Neuronal stem cell (in vitro differentiated cells): ENCODE results near the gene ICOS.

ENCODE experiments used
- DNase-seq: peaks from one replicate; pipeline ENCODE4 v3.0.0-alpha.2; 2013; ENCODE audit warnings: low spot score
- H2AFZ ChIP-seq: one replicate; pipeline ENCODE4 v1.6.1; 2013; ENCODE audit warnings: mild to moderate bottlenecking, low read length, inconsistent platforms
- H2AK5ac ChIP-seq: 2 replicates; pipeline ENCODE4 v1.6.1; 2013; ENCODE audit warnings: low read depth, mild to moderate bottlenecking, inconsistent platforms, low read length, moderate library complexity, mixed read lengths
- H2BK120ac ChIP-seq: 2 replicates; pipeline ENCODE4 v1.6.1; 2013; ENCODE audit warnings: low read depth, mild to moderate bottlenecking, inconsistent platforms, low read length, moderate library complexity, mixed read lengths
- H2BK12ac ChIP-seq: one replicate; pipeline ENCODE4 v1.6.1; 2013; ENCODE audit warnings: low read length, inconsistent platforms
- H2BK15ac ChIP-seq: 2 replicates; pipeline ENCODE4 v1.6.1; 2013; ENCODE audit warnings: mild to moderate bottlenecking, low read length, inconsistent platforms, mixed read lengths
- H2BK5ac ChIP-seq: one replicate; pipeline ENCODE4 v1.6.1; 2013; ENCODE audit warnings: inconsistent platforms, mild to moderate bottlenecking, low read length, moderate library complexity
- H3K14ac ChIP-seq: one replicate; pipeline ENCODE4 v1.6.1; 2013; ENCODE audit warnings: low read length, inconsistent platforms
- H3K18ac ChIP-seq: 2 replicates; pipeline ENCODE4 v1.6.1; 2013; ENCODE audit warnings: low read length, inconsistent platforms
- H3K23ac ChIP-seq: 2 replicates; pipeline ENCODE4 v1.6.1; 2013; ENCODE audit warnings: low read depth, mild to moderate bottlenecking, mixed read lengths, low read length, inconsistent platforms; ENCODE audit not compliant: poor library complexity
- H3K27ac ChIP-seq: replicated peaks from 3 replicates; pipeline ENCODE4 v1.5.1; 2013; ENCODE audit warnings: low read length, inconsistent platforms
- H3K27me3 ChIP-seq, 3 experiments: 2 replicates each; pipeline ENCODE4 v1.6.1; 2013; ENCODE audit warnings: low read length in 3 of 3, mild to moderate bottlenecking in 2 of 3, inconsistent platforms in 1 of 3, low read depth in 1 of 3, mixed read lengths in 1 of 3, moderate library complexity in 1 of 3; ENCODE audit not compliant: control insufficient read depth in 3 of 3, insufficient read depth in 3 of 3
- H3K36me3 ChIP-seq, 2 donors: replicated peaks in 1 of 2; 2 replicates each; pipeline ENCODE4 v1.6.1; 2013; ENCODE audit warnings: low read length in 2 of 2; ENCODE audit not compliant: control insufficient read depth in 2 of 2, insufficient read depth in 2 of 2
- H3K4ac ChIP-seq: 2 replicates; pipeline ENCODE4 v1.6.1; 2013; ENCODE audit warnings: inconsistent platforms, mild to moderate bottlenecking, low read length, moderate library complexity
- H3K4me1 ChIP-seq, 2 donors: 1 replicate in 1 of 2; 2 replicates in 1 of 2; pipeline ENCODE4 v1.6.1; 2013; ENCODE audit warnings: low read length in 2 of 2, low read depth in 1 of 2; ENCODE audit not compliant: control insufficient read depth in 2 of 2, insufficient read depth in 1 of 2
- H3K4me2 ChIP-seq: one replicate; pipeline ENCODE4 v1.6.1; 2013; ENCODE audit warnings: mild to moderate bottlenecking, low read length, inconsistent platforms; ENCODE audit not compliant: insufficient read depth, poor library complexity, severe bottlenecking
- H3K4me3 ChIP-seq, 2 donors: 2 replicates each; pipeline ENCODE4 v1.5.1; 2013; ENCODE audit warnings: low read length in 2 of 2, mild to moderate bottlenecking in 2 of 2, inconsistent platforms in 1 of 2, moderate library complexity in 1 of 2
- H3K79me1 ChIP-seq: one replicate; pipeline ENCODE4 v1.6.1; 2013; ENCODE audit warnings: low read depth, mild to moderate bottlenecking, inconsistent platforms, low read length, moderate library complexity
- H3K9ac ChIP-seq: one replicate; pipeline ENCODE4 v1.6.1; 2013; ENCODE audit warnings: mild to moderate bottlenecking, low read depth, low read length, inconsistent platforms; ENCODE audit not compliant: poor library complexity
- H3K9me3 ChIP-seq, 2 donors: replicated peaks in 1 of 2; 2 replicates each; pipeline versions ENCODE3 to v1.6.1; 2013; ENCODE audit warnings: low read length in 2 of 2, mild to moderate bottlenecking in 2 of 2, inconsistent platforms in 1 of 2, low read depth in 1 of 2, mixed read lengths in 1 of 2, moderate library complexity in 1 of 2; ENCODE audit not compliant: control insufficient read depth in 2 of 2, insufficient read depth in 1 of 2
- H4K8ac ChIP-seq: one replicate; pipeline ENCODE4 v1.6.1; 2013; ENCODE audit warnings: low read depth, mild to moderate bottlenecking, inconsistent platforms, low read length, moderate library complexity
- H4K91ac ChIP-seq: one replicate; pipeline ENCODE4 v1.6.1; 2013; ENCODE audit warnings: low read length, low read depth, mild to moderate bottlenecking, inconsistent platforms; ENCODE audit not compliant: poor library complexity
- WGBS, 2 donors: extraction: QIAGEN DNeasy Blood & Tissue Kit; methylation state at CpG; one replicate each; pipeline ENCODE4 v1.1.7; 2013; ENCODE audit warnings: missing lambda C conversion rate in 2 of 2, mixed read lengths in 1 of 2; ENCODE audit not compliant: insufficient read length in 2 of 2, insufficient replicate concordance in 1 of 2; ENCODE audit errors: extremely low coverage in 2 of 2; 5-methylcytosine and 5-hydroxymethylcytosine counted together

Gene ICOS

GRCh38 chr2:203999835-204000234 lies 63.3 kb downstream of the ICOS start:
- no peaks in the 10 kb centered on the region for H3K79me1 ChIP-seq

GRCh38 chr2:204000446-204000845 lies 63.9 kb downstream of the ICOS start:
- H3K27me3 ChIP-seq: no peaks in the 10 kb centered on the region
- DNase-seq: no peak
- H3K14ac ChIP-seq: no peak overlapping the region
- no peaks in the 10 kb centered on the region for H3K79me1 ChIP-seq
- no peak overlapping the region for H3K23ac ChIP-seq
- no peaks in the 10 kb centered on the region for H3K36me3 ChIP-seq
- H3K18ac ChIP-seq: no peak overlapping the region
- H3K4me2 ChIP-seq: no peak overlapping the region
- no peak overlapping the region for H2BK120ac ChIP-seq
- H3K9ac ChIP-seq: no peak overlapping the region
- no peak overlapping the region for H4K91ac ChIP-seq
- H2AK5ac ChIP-seq: no peak overlapping the region
- H3K9me3 ChIP-seq: no peaks in the 10 kb centered on the region
- no peak overlapping the region for H3K27ac ChIP-seq
- H3K4me1 ChIP-seq: no peaks in the 10 kb centered on the region
- no peak overlapping the region for H3K4ac ChIP-seq
- H2BK15ac ChIP-seq: no peak overlapping the region
- no peak overlapping the region for H2AFZ ChIP-seq
- no peak overlapping the region for H3K4me3 ChIP-seq
- H2BK5ac ChIP-seq: no peak overlapping the region
- no peak overlapping the region for H2BK12ac ChIP-seq
- no peak overlapping the region for H4K8ac ChIP-seq

More at GRCh38 chr2:203999835-204000234, 63.3 kb downstream of the ICOS start:
- DNase-seq: no peak
- Histone ChIP-seq H3K9me3 (no peaks in the 10 kb centered on the region), H2BK15ac (no peak overlapping the region), H3K27ac (no peak overlapping the region), H3K4me2 (no peak overlapping the region), H2BK120ac (no peak overlapping the region), H3K36me3 (no peaks in the 10 kb centered on the region), H2BK12ac (no peak overlapping the region), H3K23ac (no peak overlapping the region), H4K8ac (no peak overlapping the region), H3K4ac (no peak overlapping the region), H3K27me3 (no peaks in the 10 kb centered on the region), H3K9ac (no peak overlapping the region), H2BK5ac (no peak overlapping the region), H3K14ac (no peak overlapping the region), H2AFZ (no peak overlapping the region), H2AK5ac (no peak overlapping the region), H3K4me3 (no peak overlapping the region), H4K91ac (no peak overlapping the region), H3K4me1 (no peaks in the 10 kb centered on the region), H3K18ac (no peak overlapping the region)

DNA sequence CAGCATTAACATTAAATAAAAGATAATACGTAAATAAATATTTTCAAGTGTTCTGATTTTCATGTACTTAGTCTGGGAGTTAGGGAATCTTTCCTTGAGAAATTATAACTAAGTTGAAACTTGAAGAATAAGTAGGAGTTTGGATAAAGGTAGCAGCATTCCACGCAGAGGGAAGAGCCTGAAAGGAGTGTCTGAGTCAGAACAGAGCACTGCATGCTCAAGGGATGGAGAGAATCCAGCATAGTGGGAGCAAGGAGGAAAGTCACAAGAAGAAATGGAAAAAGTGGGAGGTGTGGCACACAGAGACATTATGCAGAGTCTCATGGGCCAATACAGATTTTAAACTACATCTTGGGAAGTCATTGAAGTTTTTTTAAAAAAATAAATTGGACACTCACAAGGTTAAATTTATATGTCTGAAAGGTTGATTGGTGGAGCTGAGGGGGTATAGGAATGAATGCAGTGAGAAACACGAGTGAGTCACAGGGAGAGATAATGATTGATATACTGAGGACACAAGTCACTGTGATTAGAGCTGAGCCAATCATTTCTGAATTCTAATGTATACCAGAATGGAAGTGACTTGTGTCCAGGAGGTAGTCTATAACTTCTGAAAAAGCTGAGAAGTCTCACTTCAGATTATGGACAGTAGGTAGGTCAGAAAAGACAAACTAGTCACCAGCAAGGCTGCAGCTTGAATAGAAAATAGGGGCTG lies 66.9 kb downstream of the ICOS start:
- Histone ChIP-seq H3K36me3 (no peaks in the 10 kb centered on the region), H3K23ac (no peak overlapping the region), H3K9ac (no peak overlapping the region), H4K8ac (no peak overlapping the region), H3K4me3 (no peak overlapping the region), H3K4ac (no peak overlapping the region), H3K4me1 (no peaks in the 10 kb centered on the region), H2BK15ac (no peak overlapping the region), H3K27me3 (no peaks in the 10 kb centered on the region), H2BK5ac (no peak overlapping the region), H3K27ac (no peak overlapping the region), H2BK12ac (no peak overlapping the region), H2AK5ac (no peak overlapping the region), H3K9me3 (no peaks in the 10 kb centered on the region), H3K79me1 (no peaks in the 10 kb centered on the region), H3K4me2 (no peak overlapping the region), H4K91ac (no peak overlapping the region), H3K14ac (no peak overlapping the region), H2AFZ (no peak overlapping the region), H2BK120ac (no peak overlapping the region), H3K18ac (no peak overlapping the region)
- DNase-seq: no peak
- WGBS, 2 donors: no CpG with 5 or more reads among the region's 3 CpGs

GRCh38 chr2:204004912-204005311 lies 68.3 kb downstream of the ICOS start:
- Histone ChIP-seq H2AK5ac (no peak overlapping the region), H3K14ac (no peak overlapping the region), H3K79me1 (no peaks in the 10 kb centered on the region), H2BK5ac (no peak overlapping the region), H2BK12ac (no peak overlapping the region), H4K8ac (no peak overlapping the region), H3K36me3 (no peaks in the 10 kb centered on the region), H3K4me3 (no peak overlapping the region), H3K4me2 (no peak overlapping the region), H2AFZ (no peak overlapping the region), H3K9me3 (no peaks in the 10 kb centered on the region), H2BK120ac (no peak overlapping the region), H3K23ac (no peak overlapping the region), H3K4me1 (no peaks in the 10 kb centered on the region), H4K91ac (no peak overlapping the region), H3K4ac (no peak overlapping the region), H3K18ac (no peak overlapping the region), H3K27me3 (no peaks in the 10 kb centered on the region), H3K9ac (no peak overlapping the region), H3K27ac (no peak overlapping the region), H2BK15ac (no peak overlapping the region)
- no peak for DNase-seq
- no CpG with 5 or more reads among the region's 1 CpG for WGBS, 2 donors
